ENCODE measurements around the gene TNRC6B.
A peak's percentile ranks its signal among the peaks of the same experiment; 100 is the strongest.
"Not testable (repeated sequence)": the region's sequence is repeated elsewhere in the genome, so short reads cannot be mapped to it uniquely, and the experiment has no call there.

Gene TNRC6B

DNA sequence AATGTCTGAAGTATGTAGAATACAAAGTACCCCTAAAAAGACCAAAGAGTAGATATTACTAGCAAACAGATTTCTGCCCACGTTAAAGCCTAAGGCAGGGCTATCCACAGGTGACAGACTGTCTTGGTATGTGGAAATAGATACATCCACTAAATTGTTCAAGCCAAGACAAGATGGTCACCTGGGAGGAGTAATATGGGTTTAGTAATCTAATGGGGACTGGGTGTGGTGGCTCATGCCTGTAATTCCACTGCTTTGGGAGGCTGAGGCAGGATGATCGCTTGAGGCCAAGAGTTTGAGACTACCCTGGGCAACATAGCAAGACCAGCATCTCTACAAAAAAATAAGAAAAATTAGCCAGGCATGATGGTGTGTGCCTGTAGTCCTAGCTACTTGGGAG is 200.2 kb downstream of the TNRC6B start:
- DNase-seq: no peak

DNA sequence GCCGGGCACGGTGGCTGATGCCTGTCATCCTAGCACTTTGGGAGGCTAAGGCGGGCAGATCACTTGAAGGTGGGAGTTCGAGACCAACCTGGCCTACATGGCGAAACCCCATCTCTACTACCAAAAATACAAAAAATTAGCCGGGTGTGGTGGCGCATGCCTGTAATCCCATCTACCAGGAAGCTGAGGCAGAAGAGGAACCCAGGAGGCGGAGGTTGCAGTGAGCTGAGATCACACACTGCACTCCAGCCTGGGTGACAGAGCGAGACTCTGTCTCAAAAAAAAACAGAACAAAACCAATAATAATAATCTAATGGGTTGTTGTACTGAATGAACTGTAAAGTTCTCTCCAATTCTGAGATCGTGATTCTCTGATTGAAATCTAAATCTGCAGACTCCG is 200.7 kb downstream of the TNRC6B start:
- DNase-seq: not testable (repeated sequence)

DNA sequence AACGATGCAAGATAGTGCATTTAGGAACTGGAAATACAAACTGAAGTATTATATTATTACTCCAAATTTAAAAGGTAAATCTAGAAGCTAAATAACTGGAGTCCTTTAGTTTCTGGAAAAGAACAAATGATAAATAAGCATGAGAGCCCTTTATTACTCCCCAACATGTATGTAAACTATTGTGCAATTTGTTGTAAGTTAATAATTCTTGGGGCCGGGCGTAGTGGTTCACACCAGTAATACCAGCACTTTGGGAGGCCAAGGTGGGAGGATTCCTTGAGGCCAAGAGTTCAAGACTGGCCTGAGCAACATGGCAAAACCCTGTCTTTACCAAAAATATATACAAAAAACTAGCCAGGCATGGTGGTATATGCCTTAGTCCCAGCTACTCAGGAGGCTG is 203.7 kb downstream of the TNRC6B start:
- DNase-seq: no peak

DNA sequence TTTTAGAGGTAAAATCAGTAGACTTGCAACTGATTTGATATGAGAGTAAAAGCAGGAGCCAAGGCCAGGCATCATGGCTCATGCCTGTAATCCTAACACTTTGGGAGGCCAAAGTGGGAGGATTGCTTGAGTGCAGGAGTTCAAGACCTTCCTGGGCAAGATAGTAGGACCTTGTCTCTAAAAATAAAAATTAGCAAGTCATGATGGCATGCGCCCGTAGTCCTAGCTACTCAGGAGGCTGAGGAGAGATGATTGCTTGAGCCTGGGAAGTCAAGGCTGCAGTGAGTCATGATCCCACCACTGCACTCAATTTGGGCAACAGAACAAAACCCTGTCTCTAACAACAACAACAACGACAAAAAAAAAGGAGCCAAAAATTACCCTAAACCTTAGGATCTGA is 206.2 kb downstream of the TNRC6B start:
- no peak for DNase-seq

DNA sequence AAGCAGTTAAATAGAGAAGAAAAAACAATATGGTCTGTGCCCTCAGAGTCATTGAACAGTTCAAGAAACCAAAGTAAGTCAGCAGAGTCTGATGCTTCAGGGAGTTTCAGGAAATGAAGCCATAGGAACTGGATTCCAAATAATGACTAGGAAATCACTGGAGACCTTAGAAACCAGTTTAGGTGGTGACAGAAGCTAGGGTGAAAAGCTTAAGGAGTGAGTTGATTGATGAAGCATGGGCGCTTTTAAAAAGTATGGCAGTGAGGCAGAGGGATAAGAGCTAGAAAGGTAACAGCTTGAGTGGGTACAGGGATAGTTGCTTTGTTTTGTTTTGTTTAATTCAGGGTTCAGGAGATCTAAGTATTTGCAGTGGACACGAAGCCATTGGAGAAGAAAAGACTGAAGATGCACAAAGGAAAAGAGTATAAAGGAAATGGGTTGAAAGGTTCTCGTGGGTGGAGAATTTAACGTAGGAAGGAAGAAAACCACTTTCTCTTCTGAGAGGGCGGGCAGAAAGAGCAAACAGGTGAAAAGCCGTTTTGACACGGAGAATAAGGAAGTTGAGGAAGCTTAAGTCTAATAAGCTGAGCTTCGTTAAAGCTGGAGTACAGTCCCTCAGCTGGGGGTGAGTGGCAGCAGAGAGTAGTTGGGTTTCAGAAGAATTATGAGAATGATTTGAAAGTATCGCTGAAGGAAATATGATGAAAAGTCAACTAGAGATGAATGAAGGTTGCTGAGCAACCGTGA is 207.5 kb downstream of the TNRC6B start:
- DNase-seq: peak; percentile 52
